DND-41 (cell line): Measurements from ENCODE around the gene TCF12.
"Not testable (repeated sequence)": the region's sequence is repeated elsewhere in the genome, so short reads cannot be mapped to it uniquely, and the experiment has no call there.

Experiments used
- ATAC-seq: fragments of 200-7000 bp; cut with Tn5 transposase; 3 replicates; pipeline ENCODE4 v1.9.1; 2021; ENCODE audit warnings: low read depth; ENCODE audit not compliant: insufficient read depth
- DNase-seq: peaks from one replicate; pipeline ENCODE4 v3.0.0-alpha.2; 2020
- H2AFZ ChIP-seq: 2 replicates; pipeline ENCODE4 v1.6.0; 2012; ENCODE audit warnings: low read depth, low read length
- H3K27ac ChIP-seq: 2 replicates; pipeline ENCODE4 v1.5.1; 2012; ENCODE audit warnings: low read length, inconsistent platforms
- H3K27me3 ChIP-seq: fragments of 200-600 bp; sonication (generic); 2 replicates; pipeline ENCODE4 v1.6.0; 2012; ENCODE audit warnings: low read length, mild to moderate bottlenecking, inconsistent platforms; ENCODE audit not compliant: insufficient read depth, poor library complexity
- H3K36me3 ChIP-seq: 2 replicates; pipeline ENCODE4 v1.5.1; 2012; ENCODE audit warnings: low read length, inconsistent platforms; ENCODE audit not compliant: insufficient read depth
- H3K4me1 ChIP-seq: 2 replicates; pipeline ENCODE4 v1.5.1; 2012; ENCODE audit warnings: mild to moderate bottlenecking, low read length; ENCODE audit not compliant: insufficient read depth
- H3K4me2 ChIP-seq: 2 replicates; pipeline ENCODE4 v1.6.0; 2012; ENCODE audit warnings: mild to moderate bottlenecking, moderate library complexity, low read length, inconsistent platforms; ENCODE audit not compliant: insufficient read depth
- H3K4me3 ChIP-seq, 2 experiments: fragments of 200-600 bp in 1 of 2; shearing (Covaris generic) in 1 of 2; 2 replicates each; pipeline ENCODE4 v1.5.1; 2012 to 2016; ENCODE audit warnings: inconsistent platforms in 2 of 2, low read length in 2 of 2, mild to moderate bottlenecking in 2 of 2, low read depth in 1 of 2, moderate library complexity in 1 of 2
- H3K79me2 ChIP-seq: 2 replicates; pipeline ENCODE4 v1.6.0; 2012; ENCODE audit warnings: low read length, inconsistent platforms; ENCODE audit not compliant: insufficient read depth
- H3K9ac ChIP-seq: 2 replicates; pipeline ENCODE4 v1.6.0; 2012; ENCODE audit warnings: low read depth, mild to moderate bottlenecking, inconsistent platforms, low read length, moderate library complexity
- H3K9me3 ChIP-seq: 2 replicates; pipeline ENCODE4 v1.5.1; 2012; ENCODE audit warnings: low read length, moderate library complexity, mild to moderate bottlenecking, inconsistent platforms; ENCODE audit not compliant: insufficient read depth, severe bottlenecking
- H4K20me1 ChIP-seq: 2 replicates; pipeline ENCODE4 v1.6.0; 2012; ENCODE audit warnings: low read length; ENCODE audit not compliant: insufficient read depth
- EZH2 ChIP-seq: IDR thresholded peaks from 3 replicates; pipeline ENCODE4 v1.6.1; 2012; ENCODE audit warnings: borderline replicate concordance, low read depth, mild to moderate bottlenecking, moderate library complexity, low read length, inconsistent platforms; ENCODE audit not compliant: severe bottlenecking
- TF ChIP-seq, protein P1 (sequence below): IDR thresholded peaks from 2 replicates; pipeline ENCODE4 v1.5.1; 2012; ENCODE audit warnings: borderline replicate concordance, low read length, moderate library complexity, mild to moderate bottlenecking; ENCODE audit not compliant: poor library complexity, severe bottlenecking; ENCODE audit errors: extremely low read depth

The TCF12 gene

DNA sequence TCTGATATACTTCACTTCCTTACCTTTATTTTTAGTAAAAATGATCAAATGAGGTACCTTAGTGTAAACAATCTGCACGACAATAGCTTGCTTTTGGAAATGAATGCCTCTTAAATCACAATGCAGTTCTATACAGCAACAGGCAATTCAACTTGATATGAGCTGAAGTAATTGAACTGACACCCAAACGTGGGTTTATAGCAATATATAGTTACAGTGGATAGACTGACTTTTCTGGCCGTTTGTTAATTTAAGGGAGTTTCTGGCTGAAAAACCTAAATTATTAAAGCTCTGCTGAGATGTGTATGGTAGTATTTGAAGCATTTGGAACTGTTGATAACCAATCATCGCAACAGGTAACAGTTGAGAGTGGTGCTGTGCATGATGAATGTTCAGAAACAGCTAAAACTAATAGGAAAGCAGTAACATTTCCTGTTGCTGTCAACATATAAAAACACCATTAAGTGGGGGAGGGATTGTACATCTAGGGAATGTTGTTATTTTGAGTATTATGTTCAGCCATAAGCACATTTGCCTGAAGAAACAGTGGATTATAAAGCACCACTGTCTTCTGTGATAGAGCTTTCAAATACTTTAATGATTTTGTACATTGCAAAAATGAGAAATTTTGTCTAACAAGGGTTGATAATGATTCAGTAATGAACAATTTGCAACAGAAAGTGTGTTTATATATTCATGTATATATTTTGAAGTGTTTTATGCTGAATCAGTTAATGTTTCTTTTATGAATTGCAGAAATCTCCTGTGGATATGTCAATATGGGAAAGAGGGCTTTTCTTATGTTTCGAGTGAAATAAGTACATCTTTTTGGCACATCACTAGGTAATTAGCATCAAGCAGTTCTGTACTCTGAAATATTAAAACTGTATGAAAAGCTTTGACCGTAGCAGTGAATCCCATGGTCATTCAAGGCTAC, 176.1 kb downstream of the TCF12 start:
- H3K27ac ChIP-seq: no peak overlapping the region
- no peaks in the 10 kb centered on the region for H3K9me3 ChIP-seq
- H3K79me2 ChIP-seq: peaks cover 47% of the 10 kb centered on the region
- H3K4me3 ChIP-seq: no peak overlapping the region
- no peak for TF ChIP-seq EZH2
- TF ChIP-seq, protein P1, sequence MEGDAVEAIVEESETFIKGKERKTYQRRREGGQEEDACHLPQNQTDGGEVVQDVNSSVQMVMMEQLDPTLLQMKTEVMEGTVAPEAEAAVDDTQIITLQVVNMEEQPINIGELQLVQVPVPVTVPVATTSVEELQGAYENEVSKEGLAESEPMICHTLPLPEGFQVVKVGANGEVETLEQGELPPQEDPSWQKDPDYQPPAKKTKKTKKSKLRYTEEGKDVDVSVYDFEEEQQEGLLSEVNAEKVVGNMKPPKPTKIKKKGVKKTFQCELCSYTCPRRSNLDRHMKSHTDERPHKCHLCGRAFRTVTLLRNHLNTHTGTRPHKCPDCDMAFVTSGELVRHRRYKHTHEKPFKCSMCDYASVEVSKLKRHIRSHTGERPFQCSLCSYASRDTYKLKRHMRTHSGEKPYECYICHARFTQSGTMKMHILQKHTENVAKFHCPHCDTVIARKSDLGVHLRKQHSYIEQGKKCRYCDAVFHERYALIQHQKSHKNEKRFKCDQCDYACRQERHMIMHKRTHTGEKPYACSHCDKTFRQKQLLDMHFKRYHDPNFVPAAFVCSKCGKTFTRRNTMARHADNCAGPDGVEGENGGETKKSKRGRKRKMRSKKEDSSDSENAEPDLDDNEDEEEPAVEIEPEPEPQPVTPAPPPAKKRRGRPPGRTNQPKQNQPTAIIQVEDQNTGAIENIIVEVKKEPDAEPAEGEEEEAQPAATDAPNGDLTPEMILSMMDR: no peak
- DNase-seq: no peak
- no peaks in the 10 kb centered on the region for H3K4me1 ChIP-seq
- no peaks in the 10 kb centered on the region for H3K27me3 ChIP-seq
- no peak overlapping the region for H3K4me2 ChIP-seq
- H4K20me1 ChIP-seq: no peaks in the 10 kb centered on the region; the same call in 1 of the 2 replicates
- H3K36me3 ChIP-seq: peaks cover 40% of the 10 kb centered on the region
- H3K9ac ChIP-seq: no peak overlapping the region
- no peak for ATAC-seq
- H2AFZ ChIP-seq: no peak overlapping the region

DNA sequence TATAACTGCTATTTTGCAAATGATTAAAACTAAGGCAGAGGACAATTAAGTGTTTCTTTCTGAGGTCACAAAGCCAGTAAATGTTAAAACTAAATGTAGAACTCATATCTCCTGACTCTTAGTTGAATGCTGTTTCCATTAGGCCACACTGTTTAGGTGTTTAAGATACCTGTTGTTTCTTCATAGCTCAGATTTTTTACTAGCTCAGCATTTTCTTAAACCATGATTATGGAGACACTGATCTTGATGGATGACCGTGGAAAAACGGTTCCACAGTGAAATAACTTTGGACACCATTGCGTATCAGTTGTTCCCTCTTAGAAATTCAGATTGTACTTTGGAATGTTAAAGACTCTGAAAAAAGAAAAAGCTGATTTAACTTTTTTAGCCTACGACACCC, 177.5 kb downstream of the TCF12 start:
- Histone ChIP-seq H3K36me3 (peaks cover 40% of the 10 kb centered on the region), H4K20me1 (no peaks in the 10 kb centered on the region), H3K79me2 (peaks cover 49% of the 10 kb centered on the region), H3K27ac (no peak overlapping the region), H3K4me1 (no peaks in the 10 kb centered on the region), H3K4me2 (no peak overlapping the region), H3K4me3 (no peak overlapping the region), H3K9ac (no peak overlapping the region), H2AFZ (no peak overlapping the region), H3K27me3 (no peaks in the 10 kb centered on the region), H3K9me3 (no peaks in the 10 kb centered on the region)
- TF ChIP-seq, protein P1: no peak
- no peak for TF ChIP-seq EZH2
- no peak for ATAC-seq
- DNase-seq: no peak

DNA sequence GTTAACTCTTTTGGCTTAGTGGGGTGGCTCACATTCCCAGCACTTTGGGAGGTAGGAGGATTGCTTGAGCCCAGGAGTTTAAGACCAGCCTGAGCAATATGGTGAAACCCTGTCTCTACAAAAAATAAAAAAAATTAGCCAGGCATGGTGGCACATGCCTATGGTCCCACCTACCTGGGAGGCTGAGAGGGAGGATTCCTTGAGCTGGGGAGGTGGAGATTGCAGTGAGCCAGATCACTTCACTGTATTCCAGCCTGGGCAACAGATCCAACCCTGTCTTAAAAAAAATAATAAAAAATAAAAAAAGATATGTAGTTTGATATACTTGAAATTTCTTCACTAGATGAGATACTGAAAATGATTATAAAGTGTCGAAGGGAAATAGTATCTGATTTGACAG, 178.8 kb downstream of the TCF12 start:
- peaks cover 34% of the 10 kb centered on the region for H3K36me3 ChIP-seq

DNA sequence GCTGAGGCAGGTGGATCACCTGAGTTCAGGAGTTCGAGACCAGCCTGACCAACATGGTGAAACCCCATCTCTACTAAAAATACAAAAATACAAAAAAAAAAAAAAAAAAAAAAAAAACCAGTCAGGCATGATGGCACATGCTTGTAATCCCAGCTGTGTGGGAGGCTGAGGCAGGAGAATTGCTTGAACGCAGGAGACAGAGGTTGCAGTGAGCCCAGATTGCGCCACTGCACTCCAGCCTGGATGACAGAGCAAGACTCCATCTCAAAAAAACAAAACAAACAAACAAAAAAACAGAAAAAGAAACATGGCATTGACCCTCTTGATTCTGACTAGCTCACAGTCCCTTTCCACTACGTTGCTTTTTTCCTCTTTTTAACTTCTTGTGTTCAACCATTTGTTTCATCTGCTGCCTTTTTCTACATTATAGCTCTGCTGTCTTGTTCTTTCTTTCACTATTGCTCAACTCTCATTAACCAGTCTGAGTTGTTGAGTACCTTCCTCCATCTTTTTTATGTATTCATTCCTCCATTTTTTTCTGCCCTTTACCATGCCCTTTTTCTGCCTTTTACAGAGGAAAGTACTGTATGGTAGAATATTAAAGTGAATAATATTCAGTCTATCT, 179.6 kb downstream of the TCF12 start:
- H3K36me3 ChIP-seq: peaks cover 30% of the 10 kb centered on the region
- not testable (repeated sequence) for H3K4me3 ChIP-seq, H2AFZ ChIP-seq, H3K4me1 ChIP-seq, H3K27ac ChIP-seq, DNase-seq, H4K20me1 ChIP-seq, H3K27me3 ChIP-seq, H3K9ac ChIP-seq, H3K4me2 ChIP-seq, H3K9me3 ChIP-seq, ATAC-seq
- H3K79me2 ChIP-seq: peaks cover 51% of the 10 kb centered on the region

More for the DNA sequence above, 178.8 kb downstream of the TCF12 start:
- 0 out of 2 replicates have a peak, but pooled peaks cover 3% of the 10 kb centered on the region for H4K20me1 ChIP-seq
- H3K27me3 ChIP-seq: no peaks in the 10 kb centered on the region
- no peaks in the 10 kb centered on the region for H3K4me1 ChIP-seq
- H3K4me3 ChIP-seq: no peak overlapping the region
- no peak for ATAC-seq
- H3K79me2 ChIP-seq: peaks cover 53% of the 10 kb centered on the region
- H3K9ac ChIP-seq: no peak overlapping the region
- DNase-seq: no peak
- H3K4me2 ChIP-seq: no peak overlapping the region
- H2AFZ ChIP-seq: no peak overlapping the region
- no peak overlapping the region for H3K27ac ChIP-seq
- TF ChIP-seq EZH2: no peak
- TF ChIP-seq, protein P1: no peak
- H3K9me3 ChIP-seq: no peaks in the 10 kb centered on the region
